HG02885 (cell line): ENCODE measurements around the gene NFASC.

ENCODE experiments used
- ATAC-seq: cut with Tn5 transposase; IDR thresholded peaks from one replicate; pipeline ENCODE4 v1.9.1; 2021; ENCODE audit warnings: mild to moderate bottlenecking; ENCODE audit not compliant: unreplicated experiment, poor library complexity

The NFASC gene

DNA sequence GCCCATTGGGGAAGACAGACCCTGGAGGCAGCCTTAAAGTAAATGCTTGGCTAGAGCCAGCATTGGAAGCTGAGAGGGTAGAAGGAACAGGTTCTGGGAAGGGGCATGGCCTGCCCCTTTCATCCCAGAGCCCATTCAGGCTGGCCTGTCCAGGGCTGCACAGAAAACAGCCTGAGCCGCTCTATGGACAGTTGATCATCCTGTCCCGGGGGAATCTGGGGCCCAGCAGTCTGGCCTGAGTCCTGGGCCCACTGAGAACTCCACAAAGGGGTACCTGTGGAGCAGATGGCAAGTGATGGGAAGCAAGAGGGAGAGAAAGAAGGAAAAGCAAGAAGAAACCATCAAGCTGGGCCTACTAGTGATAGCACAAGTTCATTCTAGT is 200.4 kb downstream of the NFASC start:
- ATAC-seq: no peak

DNA sequence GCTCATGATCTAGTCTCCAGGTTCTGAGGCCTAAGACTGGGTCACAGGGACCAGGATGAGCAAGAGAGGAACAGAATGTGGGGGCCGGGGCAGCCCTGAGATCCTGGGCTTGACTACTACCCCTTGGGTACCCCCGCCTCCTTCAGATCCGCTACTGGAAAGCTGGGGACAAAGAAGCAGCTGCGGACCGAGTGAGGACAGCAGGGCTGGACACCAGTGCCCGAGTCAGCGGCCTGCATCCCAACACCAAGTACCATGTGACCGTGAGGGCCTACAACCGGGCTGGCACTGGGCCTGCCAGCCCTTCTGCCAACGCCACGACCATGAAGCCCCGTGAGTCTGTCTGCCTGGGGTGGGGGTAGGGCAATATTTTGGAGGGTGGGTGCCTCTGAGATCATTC is 201.1 kb downstream of the NFASC start:
- no peak for ATAC-seq

DNA sequence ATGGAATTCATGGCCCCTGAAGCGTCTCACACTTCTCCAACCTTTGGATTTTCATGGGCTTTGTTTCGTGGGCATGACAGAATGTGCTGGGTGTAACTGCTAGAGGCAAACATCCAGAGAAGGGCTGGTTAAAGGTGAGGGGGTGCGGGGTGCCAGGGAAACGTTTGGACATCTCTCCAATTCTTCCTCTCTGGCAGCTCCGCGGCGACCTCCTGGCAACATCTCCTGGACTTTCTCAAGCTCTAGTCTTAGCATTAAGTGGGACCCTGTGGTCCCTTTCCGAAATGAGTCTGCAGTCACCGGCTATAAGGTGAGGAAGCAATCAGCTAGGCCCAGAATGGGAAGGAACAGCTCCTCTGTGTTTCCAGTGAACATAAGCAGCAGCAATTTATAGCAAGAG is 201.6 kb downstream of the NFASC start:
- no peak for ATAC-seq
